NCI-H226 (cell line): ENCODE data around the gene CARD11.
A peak's percentile ranks its signal among the peaks of the same experiment; 100 is the strongest.

Experiments used
- DNase-seq: peaks from one replicate; pipeline ENCODE4 v3.0.0-alpha.2; 2015

The CARD11 gene

GRCh38 chr7:2980401-2981102 lies 63.1 kb downstream of the CARD11 start:
- no peak for DNase-seq

- DNase-seq: no peak
Observed at GRCh38 chr7:2979951-2980350, 63.7 kb downstream of the CARD11 start.

GRCh38 chr7:2979201-2979631 lies 64.5 kb downstream of the CARD11 start:
- DNase-seq: no peak

DNA sequence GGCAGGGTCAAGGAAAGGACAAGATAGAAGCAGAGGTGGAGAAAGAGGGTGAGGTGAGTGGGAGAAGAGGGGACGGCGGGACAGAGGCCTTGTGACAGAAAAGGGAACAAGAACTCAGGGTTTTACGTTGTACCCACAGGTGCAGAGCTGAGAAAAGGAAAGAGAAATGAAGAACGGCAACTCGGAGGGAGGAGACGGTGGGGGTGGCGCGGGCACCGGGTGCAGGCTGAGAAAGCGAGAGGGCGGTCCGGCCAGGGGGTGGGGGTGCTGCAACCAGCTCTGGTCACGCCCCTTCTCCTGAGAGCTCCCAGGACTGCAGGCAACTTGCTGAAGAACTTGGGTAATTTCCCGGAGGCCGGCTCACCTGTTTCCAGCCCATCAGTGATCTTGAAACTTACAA lies 65.3 kb downstream of the CARD11 start:
- DNase-seq: no peak

DNA sequence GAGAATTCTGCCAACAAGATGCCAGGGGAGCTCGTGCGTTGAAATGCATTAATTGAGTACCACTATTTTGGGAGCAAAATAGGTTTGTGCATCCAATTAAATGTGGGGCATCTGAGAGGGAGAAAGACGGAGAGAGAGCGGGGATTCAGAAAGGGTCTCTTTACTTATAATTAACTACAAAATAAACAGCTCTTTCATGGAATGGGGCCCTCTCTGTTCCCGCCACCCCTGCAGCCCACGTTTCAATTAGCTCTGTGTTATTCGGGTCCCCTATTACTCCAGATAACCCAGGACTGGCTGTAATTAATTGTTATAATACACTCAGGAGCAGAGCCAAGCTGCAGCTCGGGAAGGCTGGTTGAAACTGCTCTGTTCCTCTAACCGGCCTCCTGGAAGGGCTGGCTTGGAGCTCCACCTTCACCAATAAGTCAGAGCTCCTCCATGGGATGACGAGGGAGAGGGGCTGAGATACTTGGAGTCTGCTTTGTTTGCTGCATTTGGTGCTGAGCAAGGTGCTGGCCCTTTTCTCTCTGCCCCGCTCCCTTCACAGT lies 67.8 kb downstream of the CARD11 start:
- no peak for DNase-seq

- no peak for DNase-seq
Observed at GRCh38 chr7:2974093-2974819, 69.4 kb downstream of the CARD11 start.

- no peak for DNase-seq
Observed at GRCh38 chr7:2972835-2973161, 70.9 kb downstream of the CARD11 start.

DNA sequence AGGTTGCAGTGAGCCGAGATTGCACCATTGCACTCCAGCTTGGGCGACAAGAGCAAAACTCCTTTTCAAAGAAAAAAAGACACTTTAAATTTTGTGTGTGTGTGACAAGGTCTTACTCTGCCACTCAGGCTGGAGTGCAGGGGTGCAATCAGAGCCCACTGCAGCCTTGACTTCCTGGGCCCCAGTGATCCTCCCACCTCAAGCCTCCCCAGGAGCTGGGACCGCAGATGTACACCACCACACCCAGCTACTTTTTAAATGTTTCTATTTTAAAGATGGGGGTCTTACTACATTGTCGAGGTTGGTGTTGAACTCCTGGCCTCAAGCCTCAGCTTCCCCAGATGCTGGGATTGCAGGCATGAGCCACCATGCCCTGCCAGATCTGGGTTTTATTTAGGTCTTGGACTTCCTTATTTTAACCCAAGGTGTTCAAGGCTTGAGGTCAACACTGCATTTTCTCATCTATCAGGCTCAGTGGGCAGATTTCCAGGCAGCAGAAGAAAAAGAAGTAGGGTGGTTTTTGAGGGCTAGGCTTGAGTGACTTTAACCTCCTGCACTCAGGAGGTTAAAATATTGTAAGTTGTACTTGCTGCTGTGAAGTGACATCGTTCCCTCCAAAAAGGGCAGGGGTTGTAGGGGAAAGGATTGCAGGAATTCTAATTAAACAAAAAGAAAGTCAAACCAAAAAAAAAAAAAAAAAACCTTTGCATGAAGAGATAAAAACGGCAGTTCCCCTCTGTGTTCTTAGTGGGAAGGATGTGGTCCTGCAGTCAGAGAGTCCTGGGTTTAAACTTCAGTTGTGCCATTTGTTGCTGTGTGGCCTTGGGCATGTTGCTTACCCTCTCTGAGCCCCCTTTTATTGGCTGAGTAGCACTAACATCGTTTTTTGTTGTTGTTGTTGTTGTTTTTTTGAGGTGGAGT lies 71.5 kb downstream of the CARD11 start:
- DNase-seq: no peak

DNA sequence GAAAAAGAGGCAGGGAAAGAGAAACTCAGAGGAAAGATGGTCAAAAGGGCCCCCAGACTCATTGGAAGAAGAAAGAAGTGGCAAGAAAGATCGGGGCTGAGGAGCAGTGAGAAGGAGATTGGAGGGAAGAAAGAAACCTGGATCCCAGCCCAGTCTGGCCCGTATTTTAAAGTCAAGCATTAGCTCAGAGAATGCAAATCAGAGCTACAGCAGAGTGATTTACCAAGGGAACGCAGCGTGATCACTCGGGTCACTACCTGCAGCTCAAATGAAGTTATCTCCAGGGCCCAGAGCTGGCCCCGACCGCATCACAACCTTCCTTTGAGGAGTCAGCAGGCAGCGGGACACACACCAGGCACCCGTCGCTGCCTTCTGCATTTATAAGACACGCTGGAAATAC lies 72.8 kb downstream of the CARD11 start:
- DNase-seq: no peak

DNA sequence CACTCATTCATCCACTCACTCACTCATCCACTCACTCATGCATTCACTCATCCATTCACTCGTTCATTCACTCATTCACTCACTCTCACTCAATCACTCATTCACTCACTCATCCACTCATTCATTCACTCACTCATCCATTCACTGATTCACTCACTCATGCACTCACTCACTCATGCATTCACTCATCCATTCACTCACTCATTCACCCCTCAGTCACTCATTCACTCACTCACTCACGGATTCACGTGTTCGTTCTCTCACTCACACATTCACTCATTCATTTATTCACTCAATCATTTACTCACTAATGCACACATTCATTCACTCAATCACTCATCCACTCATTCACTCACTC lies 73.4 kb downstream of the CARD11 start:
- DNase-seq: no peak

DNA sequence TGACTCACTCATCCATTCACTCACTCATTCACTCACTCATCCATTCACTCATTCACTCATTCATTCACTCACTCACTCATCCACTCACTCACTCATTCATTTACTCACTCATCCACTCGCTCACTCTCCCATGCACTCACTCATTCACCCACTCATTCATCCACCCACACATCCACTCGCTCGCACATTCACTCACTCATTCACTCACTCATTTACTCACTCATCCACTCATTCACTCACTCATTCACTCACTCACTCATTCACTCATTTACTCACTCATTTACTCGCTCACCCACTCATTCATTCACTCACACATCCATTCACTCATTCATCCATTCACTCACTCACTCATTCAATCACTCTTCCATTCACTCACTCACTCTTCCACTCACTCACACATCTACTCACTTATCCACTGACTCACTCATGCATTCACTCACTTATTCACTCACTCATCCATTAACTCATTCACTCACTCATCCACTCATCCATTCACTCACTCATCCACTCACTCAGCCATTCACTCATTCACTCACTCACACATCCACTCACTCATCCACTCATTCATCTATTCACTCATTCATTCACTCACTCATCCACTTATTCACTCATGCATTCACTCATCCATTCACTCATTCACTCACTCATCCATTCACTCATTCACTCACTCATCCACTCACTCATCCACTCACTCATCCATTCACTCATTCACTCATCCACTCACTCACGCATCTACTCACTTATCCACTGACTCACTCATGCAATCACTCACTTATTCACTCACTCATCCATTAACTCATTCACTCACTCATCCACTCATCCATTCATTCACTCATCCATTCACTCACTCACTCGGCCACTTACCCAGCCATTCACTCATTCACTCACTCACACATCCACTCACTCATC lies 74.0 kb downstream of the CARD11 start:
- no peak for DNase-seq

DNA sequence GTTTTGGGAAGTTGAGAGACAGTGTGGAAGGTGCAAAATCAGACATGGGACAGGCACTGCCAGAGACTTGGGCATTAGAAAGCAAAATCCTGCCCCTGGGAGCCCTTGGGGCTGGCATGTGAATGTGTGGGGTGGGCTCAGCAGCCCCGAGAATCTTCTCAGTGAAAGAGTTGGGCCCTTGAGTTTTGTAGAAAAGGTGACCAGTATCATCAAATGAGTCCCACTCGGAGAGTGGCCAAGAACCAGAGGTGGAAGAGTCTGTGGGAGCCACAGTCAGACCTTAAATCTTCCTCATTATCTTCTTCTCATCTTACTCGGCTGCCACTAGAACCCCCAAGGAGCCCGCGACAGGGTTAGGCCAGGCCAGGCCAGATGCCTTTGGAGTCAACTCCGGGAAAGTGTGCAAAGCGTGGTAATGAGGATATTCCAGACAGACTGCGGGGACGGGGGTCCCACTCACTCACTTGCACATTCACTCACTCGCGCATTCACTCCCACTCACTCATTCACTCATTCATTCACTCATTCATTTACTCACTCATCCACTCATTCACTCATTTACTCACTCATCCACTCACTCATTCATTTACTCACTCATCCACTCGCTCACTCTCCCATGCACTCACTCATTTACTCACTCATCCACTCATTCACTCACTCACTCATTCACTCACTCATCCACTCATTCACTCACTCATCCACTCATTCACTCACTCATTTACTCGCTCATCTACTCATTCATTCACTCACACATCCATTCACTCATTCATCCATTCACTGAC lies 74.9 kb downstream of the CARD11 start:
- no peak for DNase-seq

DNA sequence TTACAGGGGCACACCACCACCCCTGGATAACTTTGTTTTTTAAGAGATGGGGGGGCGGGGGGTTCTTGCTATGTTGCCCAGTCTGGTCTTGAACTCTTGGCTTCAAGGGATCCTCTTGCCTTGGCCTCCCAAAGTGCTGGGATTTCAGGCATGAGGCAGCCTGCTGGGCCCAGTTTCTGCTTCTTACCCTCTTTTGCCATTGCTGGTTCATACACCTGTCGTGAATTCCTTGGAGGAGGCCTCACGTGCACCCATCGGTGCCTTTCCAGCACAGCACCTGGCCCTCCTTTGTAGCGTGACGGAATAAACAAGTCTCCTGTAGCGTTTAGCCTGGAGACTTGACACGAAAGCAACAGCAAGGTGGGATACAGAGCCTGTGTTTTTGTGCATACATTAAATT lies 75.5 kb downstream of the CARD11 start:
- no peak for DNase-seq

DNA sequence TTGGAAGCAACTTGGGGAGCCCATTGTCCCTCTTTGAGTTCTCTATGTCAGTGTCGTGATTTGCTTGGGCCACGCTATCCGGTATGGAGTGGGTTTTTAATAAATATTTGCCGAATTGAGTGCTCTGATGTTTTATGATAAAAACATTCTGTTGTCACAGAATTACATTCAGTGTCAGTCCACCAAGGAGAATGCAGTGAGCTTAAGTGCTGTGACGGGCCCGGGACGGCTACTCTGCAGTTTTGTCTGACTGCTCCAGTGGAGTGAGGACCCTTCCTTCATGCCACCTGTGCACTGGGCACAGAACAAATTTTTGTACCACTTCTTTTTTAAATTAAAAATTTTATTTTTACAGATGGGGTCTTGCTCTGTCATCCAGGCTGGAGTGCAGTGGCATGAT lies 76.0 kb downstream of the CARD11 start:
- no peak for DNase-seq

DNA sequence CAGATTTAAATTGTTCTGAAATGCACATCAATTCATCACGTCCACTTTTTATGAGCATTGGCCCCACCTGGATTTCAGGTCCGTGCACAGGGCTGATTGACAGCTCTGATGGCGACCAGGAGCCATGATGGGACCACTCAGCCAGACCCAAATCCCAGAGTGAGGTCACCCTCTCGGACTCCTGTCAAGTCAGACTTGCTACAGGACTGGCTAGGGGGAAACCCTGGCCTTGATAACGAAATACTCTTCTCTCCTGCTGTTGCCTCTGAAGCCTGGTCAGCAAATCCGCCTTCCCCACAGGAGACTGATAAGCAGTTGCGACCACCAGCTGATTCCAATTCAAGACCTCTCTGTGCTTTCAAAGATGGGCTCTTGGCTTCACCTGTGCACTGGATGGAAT lies 76.4 kb downstream of the CARD11 start:
- DNase-seq: no peak

- DNase-seq: no peak
Observed at GRCh38 chr7:2966466-2967078, 77.1 kb downstream of the CARD11 start.

- DNase-seq: peak; percentile 12
Observed at GRCh38 chr7:2965745-2966270, 77.9 kb downstream of the CARD11 start.

DNA sequence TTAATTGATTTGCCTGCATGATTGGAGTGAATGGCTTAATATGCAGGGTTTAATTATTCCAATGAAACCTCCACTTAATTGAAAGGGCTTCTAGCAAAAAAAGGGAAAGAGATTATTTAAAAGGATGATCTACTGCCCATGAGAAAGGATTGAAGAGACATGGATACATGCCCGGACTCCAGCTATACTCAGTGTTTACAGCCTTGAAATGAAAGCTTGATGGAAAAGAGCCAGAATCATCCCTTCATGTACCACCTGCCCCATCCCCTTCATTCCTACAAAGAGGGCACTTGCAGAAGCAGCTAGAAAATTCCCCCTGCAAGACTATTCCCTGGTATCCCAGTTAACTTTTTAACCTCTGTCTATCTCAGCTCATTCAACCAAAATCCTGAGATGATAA lies 78.4 kb downstream of the CARD11 start:
- DNase-seq: no peak

- no peak for DNase-seq
Observed at GRCh38 chr7:2964208-2964607, 79.5 kb downstream of the CARD11 start.

- DNase-seq: no peak
Observed at GRCh38 chr7:2962865-2963264, 80.8 kb downstream of the CARD11 start.
